HL-60/S4 treated with phorbol 12-myristate 13-acetate at 8.2 ng/mL for 4 days and 3 days (cell line): ENCODE data around the gene CLCN1.

ENCODE experiments used
- in situ Hi-C: fragments of 300-500 bp; cut with MboI; formaldehyde crosslinking; loops from 2 replicates; pipeline ENCODE4 v1.15.0; 2022; ENCODE audit warnings: low sequenced_read_pairs

CLCN1 gene

DNA sequence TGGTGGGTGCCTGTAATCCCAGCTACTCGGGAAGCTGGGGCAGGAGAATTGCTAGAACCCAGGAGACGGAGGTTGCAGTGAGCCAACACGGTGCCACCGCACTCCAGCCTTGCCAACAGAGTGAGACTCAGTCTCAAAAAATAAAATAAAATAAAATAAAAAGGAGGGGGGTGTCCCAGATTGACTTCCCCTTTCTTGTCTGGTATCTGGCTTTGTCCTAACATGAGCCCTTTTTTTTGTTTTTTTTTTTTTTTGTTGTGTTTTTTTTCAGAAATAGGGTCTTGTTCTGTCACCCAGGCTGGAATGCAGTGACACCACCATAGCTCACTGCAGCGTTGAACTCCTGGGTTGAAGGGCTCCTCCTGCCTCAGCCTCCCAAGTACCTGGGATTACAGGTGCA lies 23.0 kb upstream of the CLCN1 start:
- in situ Hi-C loops = no loop called here

DNA sequence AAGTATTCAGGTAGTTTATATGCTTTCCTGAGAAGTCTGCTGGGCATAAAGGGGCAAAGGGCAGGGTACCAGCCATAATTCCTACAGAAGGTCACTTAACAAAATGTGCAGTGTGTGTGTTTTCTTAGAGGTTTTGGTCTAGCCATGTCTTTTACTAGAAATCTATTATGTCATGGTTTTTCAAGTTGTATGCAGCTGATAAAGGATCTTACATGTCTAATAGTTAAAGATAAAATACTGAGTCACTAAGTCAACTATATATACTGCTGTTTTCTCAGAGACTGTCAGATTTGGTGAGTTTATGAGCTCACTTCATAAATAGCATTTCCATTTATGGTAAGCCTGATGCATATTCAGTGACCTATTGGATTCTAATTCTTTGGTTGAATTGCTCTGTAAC lies 20.0 kb upstream of the CLCN1 start:
- in situ Hi-C loops = no loop called here

DNA sequence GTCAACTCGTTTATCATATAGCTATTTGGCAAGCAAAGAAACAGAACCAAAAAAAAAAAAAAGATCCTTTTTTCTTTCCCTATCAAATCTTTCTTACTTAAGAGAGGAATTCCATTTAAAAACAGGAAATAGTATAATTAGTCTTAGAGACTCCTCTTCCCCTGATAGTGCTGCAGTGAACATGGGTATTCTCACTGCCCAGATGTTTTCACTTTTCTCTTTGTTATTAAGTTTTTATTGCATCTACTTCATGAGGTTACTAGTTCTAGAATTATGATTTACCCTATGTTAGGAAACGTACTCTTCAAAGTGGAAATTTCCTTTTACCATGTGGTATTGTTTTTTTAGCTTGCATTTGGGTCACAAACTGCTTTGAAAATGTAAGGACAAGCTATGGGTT lies 19.2 kb upstream of the CLCN1 start:
- in situ Hi-C loops = no loop called here

DNA sequence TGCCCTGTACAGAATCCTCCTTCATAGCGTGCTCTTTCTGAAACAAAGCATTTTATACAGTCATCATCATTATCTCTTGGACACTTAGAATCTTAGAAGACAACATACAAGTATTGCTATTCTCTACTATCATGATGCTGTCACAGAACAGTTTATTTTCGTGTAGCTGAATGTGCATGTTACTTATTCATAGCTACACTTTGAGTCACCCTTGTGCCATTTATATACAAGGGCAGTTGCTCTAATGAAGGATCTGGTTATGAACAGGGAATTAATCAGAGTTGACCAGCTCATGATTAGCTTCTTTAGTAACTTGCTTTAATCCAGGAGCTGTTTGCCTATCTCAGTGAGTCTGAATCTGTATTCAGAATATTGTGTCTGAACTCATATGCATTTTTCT lies 16.6 kb upstream of the CLCN1 start:
- in situ Hi-C loops = no loop called here

DNA sequence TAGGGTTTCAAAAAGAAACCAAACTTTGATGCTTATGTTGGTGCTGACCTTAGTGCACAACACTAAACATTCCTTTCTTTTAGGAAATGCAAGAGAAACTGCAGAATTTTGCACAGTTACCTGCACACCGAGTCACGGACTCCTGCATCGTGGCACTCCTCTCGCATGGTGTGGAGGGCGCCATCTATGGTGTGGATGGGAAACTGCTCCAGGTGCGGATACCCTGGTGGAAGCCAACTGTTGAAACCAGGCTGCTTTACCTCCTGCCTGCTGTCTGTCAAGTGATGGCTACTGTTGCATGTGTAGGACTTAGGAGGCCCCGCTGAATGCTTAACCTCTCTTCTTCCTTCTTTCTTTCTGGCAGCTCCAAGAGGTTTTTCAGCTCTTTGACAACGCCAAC lies 16.1 kb upstream of the CLCN1 start:
- in situ Hi-C loops = no loop called here

DNA sequence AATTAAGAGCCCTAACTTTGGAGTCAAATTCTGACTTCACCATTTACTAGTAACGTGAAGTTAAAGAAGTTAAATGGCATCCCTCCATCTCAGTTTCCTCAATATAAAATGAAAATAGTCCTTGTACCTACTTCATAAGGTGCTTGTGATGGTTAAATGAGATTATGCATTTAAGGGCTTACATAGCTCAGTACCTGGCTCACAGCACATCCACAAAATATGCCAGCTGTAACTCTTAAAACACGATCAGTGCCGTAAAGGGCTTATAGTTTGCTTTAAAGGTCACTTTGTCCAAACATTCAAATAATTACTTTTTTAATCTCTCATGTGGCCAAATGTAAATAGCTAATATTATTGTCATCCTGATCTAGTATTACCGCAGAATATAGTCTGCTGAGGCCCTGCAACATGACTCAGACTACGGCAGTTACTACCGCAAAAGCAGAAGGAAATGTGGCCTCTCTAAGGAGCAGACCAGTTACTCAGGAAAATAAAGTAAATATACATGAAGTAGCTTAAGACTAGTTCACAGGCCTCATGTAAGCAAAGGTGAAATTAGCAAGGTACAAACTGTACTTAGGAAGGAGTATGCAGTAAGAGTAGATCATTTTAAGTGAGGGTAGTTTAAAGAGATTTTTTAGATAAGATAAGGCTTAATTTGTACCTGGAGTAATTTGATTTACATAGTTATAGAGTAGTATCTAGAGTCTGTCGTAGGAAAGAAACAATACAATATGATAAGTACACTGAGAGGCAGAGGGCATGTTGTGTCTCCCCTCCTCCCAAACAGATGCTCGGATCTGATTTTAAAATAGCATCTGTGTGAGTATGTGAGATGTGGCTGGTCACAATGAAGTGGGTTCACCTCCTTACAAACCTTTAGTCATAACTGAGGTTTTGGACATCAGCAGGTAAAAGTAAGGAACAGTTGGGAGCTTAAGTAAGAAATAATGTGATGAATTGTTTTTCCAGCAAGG lies 14.7 kb upstream of the CLCN1 start:
- in situ Hi-C loops = no loop called here

DNA sequence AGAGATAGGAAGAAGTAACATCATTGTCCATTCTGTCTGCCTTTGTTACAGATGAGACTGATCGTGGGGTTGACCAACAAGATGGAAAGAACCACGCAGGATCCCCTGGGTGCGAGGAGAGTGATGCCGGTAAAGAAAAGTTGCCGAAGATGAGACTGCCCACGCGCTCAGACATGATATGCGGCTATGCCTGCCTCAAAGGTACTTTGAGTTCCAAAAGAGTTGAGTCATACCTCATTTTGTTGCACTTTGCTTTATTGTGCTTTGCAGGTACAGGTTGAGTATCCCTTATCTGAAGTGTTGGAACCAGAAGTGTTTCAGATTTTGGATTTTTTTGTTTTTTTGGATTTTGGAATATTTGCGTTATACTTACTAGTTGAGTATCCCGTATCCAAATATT lies 12.2 kb upstream of the CLCN1 start:
- in situ Hi-C loops = no loop called here

DNA sequence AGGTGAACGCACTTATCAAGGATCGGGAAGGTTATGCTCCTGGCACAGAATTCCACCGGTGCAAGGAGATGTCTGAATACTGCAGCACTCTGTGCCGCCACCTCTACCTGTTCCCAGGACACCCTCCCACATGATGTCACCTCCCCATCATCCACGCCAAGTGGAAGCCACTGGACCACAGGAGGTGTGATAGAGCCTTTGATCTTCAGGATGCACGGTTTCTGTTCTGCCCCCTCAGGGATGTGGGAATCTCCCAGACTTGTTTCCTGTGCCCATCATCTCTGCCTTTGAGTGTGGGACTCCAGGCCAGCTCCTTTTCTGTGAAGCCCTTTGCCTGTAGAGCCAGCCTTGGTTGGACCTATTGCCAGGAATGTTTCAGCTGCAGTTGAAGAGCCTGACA lies 11.0 kb upstream of the CLCN1 start:
- in situ Hi-C loops = no loop called here

DNA sequence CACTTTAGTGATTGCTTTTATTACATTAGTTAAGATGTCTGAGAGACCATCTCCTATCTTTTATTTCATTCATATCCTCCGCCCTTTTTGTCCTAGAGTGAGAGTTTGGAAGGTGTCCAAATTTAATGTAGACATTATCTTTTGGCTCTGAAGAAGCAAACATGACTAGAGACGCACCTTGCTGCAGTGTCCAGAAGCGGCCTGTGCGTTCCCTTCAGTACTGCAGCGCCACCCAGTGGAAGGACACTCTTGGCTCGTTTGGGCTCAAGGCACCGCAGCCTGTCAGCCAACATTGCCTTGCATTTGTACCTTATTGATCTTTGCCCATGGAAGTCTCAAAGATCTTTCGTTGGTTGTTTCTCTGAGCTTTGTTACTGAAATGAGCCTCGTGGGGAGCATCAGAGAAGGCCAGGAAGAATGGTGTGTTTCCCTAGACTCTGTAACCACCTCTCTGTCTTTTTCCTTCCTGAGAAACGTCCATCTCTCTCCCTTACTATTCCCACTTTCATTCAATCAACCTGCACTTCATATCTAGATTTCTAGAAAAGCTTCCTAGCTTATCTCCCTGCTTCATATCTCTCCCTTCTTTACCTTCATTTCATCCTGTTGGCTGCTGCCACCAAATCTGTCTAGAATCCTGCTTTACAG lies 10.4 kb upstream of the CLCN1 start:
- in situ Hi-C loops = no loop called here

DNA sequence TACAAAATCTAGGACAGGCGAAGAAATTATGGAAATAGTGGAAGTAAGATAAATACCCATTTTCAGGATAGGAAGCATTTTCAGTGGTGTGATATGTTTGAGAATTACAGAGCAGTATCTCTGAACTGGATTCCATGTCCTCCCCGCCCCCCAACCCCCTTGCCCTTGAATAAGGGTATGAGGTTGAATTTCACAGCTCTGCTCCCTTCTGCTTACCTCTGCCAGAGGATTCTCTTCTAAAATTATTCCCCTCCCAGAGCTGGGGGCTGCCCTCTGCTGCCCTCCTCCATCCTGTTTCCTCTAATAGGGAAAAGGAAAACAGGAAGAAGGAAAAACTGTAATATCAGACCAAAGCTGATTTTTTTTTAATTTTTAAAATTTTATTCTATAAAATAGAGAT lies 7.3 kb upstream of the CLCN1 start:
- in situ Hi-C loops = no loop called here

DNA sequence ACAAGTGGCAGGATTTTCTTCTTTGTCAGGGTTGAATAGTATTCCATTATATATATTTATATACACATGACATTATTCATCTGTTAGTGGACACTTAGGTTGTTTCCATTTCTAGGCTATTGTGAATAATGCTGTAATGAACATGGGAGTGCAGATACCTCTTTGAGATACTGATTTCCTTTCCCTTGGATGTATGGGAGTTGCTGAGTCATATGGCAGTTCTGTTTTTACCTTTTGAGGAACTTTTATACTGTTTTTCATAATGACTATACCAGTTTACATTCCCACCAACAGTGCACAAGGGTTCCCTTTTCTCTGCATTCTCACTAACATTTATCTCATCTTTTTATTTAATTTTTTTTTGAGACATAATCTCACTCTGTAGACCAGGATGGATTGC lies 1.8 kb upstream of the CLCN1 start:
- in situ Hi-C loops = no loop called here

DNA sequence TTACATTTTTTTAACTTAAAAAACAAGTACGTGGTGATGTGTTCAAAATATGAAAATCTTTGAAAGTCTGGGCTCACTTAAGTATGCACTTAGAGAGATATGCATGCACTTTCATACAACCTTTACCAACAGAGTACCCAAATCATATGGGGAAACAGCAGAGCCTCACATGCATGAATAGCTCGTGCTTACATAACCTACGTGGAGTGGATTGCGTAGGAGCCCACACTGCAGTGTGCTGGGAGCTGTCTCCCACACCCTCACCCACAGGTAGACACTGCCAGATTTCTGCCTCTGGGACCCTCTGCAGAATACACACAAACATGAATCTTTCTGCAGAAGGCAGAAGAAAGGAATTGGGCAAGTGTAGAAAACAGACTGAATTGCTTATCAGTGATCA lies 581 bp downstream of the CLCN1 start:
- in situ Hi-C loops = no loop called here

DNA sequence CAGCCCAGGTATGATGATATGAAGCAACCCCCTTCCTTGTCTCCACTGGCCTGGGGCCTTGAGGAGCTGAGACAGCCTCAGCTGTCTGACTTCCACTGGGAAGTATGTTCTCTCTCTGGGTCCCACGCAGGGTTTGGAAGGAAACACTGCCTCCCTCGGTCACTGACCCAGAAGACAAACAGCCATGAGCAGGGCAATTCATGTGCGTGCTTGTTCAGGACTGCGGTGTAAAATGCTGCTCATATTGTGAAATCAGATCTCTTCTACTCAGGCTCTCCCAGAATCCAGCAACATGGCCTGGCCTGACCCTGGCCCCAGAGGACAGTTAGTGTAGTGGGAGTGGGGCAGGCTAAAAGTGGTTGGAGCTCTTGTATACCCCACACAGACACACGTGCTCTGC lies 2.8 kb downstream of the CLCN1 start:
- in situ Hi-C loops = no loop called here

DNA sequence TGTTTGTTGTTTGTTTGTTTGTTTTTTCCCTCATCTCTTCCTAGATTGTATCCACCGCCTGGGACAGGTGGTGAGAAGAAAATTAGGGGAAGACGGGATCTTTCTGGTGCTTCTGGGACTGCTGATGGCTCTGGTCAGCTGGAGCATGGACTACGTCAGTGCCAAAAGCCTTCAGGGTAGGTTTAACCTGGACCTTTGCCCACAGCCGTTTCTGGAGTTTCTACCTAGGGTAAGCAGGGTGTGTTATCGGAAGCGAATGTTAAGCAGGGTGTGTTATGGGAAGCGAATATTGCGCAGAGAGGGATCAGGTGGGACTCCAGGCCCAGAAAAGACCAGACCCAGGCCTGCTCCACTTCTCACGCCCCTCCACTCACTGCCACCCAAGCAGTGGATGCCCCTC lies 4.7 kb downstream of the CLCN1 start:
- in situ Hi-C loops = no loop called here

DNA sequence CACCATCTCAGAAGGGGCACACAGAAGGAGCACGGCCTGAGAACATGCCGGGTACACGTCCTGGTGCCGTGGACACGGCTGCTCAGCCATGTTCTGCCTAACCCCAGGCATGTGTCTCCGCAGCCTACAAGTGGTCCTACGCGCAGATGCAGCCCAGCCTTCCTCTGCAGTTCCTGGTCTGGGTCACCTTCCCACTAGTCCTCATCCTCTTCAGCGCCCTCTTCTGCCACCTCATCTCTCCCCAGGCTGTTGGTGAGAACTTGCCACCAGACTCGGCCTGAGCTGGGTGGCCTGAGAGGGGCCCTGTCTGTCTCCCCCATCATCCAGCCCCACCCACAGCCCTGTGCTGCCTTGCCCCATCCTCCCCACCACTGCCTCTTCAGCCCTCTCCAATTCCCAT lies 5.3 kb downstream of the CLCN1 start:
- in situ Hi-C loops = no loop called here

DNA sequence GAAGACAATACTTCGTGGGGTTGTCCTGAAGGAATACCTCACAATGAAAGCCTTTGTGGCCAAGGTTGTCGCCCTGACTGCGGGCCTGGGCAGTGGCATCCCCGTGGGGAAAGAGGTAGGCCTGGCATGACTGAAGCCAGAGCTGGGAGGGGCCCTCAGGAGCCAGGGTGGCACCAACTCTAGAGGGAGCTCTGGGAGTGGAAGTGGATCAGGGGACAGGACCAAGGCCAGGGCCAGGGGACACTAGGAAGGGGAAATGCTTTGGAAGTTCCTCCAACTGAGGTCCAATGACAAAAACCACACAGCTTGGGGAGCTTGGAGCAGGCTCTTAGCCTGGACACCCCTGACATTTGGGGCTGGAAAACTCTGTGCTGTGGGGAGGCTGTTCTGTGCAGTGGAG lies 5.8 kb downstream of the CLCN1 start:
- in situ Hi-C loops = no loop called here

DNA sequence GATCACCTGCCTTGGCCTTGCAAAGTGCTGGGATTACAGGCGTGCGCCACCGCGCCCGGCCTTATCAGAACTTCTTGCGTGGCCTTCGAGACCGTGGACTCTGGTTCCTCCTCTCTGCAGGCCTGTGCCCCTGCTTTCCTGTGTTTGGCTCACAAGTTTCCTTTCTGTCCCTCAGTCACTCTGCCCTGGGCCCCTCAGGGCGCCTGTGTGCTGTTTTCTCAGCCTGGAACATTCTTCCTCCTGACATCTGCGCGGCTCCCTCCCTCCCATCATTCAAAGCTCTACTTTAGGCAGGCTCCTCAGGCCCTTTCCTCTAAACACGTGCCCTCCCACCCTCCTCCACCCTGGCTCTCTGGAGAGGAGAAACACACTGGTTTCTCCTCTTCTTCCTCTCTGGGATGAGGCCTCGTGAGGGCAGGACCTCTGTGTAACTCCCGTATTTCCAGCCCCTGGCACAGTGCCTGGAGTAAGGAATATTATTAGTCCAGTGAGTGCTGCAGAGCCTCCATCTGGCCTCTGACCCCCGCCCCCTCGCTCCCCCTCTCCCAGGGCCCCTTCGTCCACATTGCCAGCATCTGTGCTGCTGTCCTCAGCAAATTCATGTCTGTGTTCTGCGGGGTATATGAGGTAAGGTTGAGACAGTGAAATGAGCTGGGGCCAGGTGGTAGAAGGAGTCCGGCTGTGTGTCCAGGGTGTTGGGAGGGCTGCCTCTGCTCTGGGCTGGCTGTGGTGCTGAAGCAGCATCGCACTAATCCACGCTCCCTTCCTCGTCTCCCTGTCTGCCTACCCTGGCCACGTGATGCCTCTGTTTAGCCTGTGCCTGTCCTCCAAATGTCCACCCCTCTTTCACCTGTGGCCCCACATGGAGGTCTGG lies 7.1 kb downstream of the CLCN1 start:
- in situ Hi-C loops = no loop called here

DNA sequence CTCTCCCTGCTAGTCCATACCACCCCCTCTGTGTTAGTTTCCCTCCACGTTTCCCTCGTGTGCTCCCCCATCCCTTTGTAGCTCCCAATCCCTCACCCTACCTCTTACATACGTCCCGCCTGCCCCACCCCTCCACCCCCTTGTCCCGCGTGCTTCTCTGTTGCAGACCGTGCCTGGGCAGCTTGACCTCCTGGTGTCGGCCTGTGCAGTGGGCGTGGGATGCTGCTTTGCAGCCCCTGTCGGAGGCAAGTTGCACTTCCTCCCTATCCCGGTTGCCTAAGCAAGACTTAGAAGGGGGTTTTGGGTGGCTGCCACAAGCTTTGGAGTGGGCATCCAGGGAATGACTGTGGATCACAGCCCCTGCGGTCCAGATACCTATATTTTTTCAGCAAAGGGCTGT lies 7.7 kb downstream of the CLCN1 start:
- in situ Hi-C loops = no loop called here

DNA sequence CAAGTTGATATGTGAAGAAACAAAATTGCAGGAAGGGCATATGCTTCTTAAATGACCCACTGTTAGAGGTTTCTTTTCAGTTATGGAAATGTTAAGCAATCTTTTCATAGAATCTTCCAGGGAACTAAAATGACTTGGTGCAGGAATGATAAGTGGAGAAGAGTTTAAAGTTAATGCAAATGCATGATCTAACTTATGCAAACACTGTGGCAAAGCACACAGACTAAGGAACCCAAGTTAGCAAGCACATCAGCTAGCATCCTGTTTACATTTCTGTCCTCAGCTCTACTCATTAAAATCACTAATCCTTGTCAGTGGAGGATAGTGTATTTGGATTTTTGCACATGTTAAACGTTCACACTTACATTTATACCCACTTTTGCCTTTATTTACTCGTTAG lies 9.3 kb downstream of the CLCN1 start:
- in situ Hi-C loops = no loop called here

DNA sequence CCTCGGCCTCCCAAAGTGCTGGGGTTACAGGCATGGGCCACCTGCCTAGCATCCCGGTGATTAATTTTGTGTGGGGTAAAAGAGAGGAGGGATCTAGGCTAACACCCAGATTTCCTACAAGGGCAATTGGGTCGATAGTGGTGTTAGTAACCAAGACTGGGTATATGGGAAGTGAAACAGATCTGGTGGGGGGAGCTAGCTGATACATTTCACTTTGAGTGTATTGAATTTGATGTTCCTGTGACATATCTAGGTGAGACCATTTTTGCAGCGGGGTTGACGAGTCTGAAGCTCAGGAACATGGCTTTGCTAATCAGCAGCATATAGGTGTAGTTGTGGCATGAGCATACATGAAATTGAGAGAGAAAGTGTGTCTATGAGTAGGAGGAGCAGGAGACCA lies 12.0 kb downstream of the CLCN1 start:
- in situ Hi-C loops = no loop called here

DNA sequence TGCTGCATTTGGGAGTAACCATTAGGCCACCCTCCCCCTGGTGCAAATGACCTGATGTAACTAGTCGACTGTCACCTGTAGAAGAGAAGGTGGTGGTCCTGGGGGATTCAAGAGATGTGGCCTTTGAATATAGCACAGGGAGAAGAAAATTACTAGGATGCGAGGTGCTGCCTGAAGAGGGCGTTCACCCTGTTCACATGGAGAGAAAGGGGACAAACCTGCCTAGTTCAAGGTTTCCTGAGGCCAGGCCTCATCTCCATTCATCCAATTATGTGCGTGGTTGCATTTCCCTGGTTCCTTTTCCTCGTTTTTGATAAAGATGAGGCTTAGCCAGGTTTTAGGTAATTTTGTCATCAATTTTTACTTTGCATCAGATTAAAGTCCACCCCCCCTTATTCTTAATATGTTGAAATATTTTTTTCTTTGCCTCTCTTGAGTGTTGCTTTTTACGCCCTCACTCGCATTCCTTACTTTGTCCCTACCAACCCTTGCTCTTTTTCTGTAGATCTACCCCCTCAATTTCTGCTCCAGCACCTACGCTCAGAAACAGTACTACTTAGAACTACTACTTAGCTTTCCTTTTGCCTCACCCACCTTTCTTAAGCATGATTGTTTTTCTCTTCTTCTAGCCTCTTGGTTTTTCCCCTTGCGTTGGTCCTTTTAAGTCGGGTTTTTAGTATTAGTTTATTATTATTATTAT lies 13.7 kb downstream of the CLCN1 start:
- in situ Hi-C loops = no loop called here
